Stimulated activated CD4-positive, alpha-beta T cell treated with anti-CD3 and anti-CD28 coated beads, Interleukin-15, amount 100 ng/mL, for 1 hour (primary cell): Measurements from ENCODE around the gene COLEC11.

Experiments
- DNase-seq, 2 donors: peaks; one replicate each; pipeline ENCODE4 v3.0.0-alpha.2; 2020; ENCODE audit warnings: low read depth in 1 of 2, low spot score in 1 of 2

COLEC11 gene

GRCh38 chr2:3584608-3585260, 10.2 kb upstream of the COLEC11 start:
- no peak for DNase-seq

GRCh38 chr2:3585261-3586109, 9.4 kb upstream of the COLEC11 start:
- no peak for DNase-seq

GRCh38 chr2:3586220-3586619, 8.7 kb upstream of the COLEC11 start:
- no peak for DNase-seq

- DNase-seq = no peak
Measured at GRCh38 chr2:3587021-3587420, 7.9 kb upstream of the COLEC11 start.

- no peak for DNase-seq
Measured at GRCh38 chr2:3587432-3587831, 7.5 kb upstream of the COLEC11 start.

- no peak for DNase-seq
Measured at GRCh38 chr2:3588084-3588483, 6.8 kb upstream of the COLEC11 start.

GRCh38 chr2:3589086-3589485, 5.8 kb upstream of the COLEC11 start:
- DNase-seq = no peak

GRCh38 chr2:3595404-3595803, 492 bp downstream of the COLEC11 start:
- DNase-seq = no peak

GRCh38 chr2:3595985-3596384, 1.1 kb downstream of the COLEC11 start:
- no peak for DNase-seq

GRCh38 chr2:3596901-3597417, 2.0 kb downstream of the COLEC11 start:
- DNase-seq = no peak

- no peak for DNase-seq
Measured at GRCh38 chr2:3597567-3597966, 2.7 kb downstream of the COLEC11 start.

- DNase-seq = no peak
Measured at GRCh38 chr2:3598197-3598910, 3.4 kb downstream of the COLEC11 start.

- DNase-seq = no peak
Measured at GRCh38 chr2:3598912-3599854, 4.3 kb downstream of the COLEC11 start.

GRCh38 chr2:3600256-3600855, 5.4 kb downstream of the COLEC11 start:
- DNase-seq = no peak

- no peak for DNase-seq
Measured at GRCh38 chr2:3601561-3602271, 6.8 kb downstream of the COLEC11 start.

GRCh38 chr2:3602553-3603339, 7.8 kb downstream of the COLEC11 start:
- DNase-seq = no peak

GRCh38 chr2:3603536-3604206, 8.8 kb downstream of the COLEC11 start:
- no peak for DNase-seq

- DNase-seq = no peak
Measured at GRCh38 chr2:3604207-3604877, 9.4 kb downstream of the COLEC11 start.
